Sigmoid colon (tissue), 7 donors: ENCODE measurements around the gene SSR3. TPM values are rescaled to one million over a fixed set of nuclear protein-coding genes. Genes with fewer than 3 reads are reported as not detected.
A peak's percentile ranks its signal among the peaks of the same experiment; 100 is the strongest.

Source experiments
- DNase-seq: peaks from one replicate; pipeline ENCODE4 v3.0.0-alpha.2; 2019
- H3K27ac ChIP-seq, 4 donors: fragments of 200-600 bp; sonication (generic); one replicate each; pipeline ENCODE4 v1.5.1; 2016 to 2019; ENCODE audit warnings: mild to moderate bottlenecking in 1 of 4
- H3K27me3 ChIP-seq, 3 donors: fragments of 200-600 bp; sonication (generic); one replicate each; pipeline ENCODE4 v1.5.1; 2019; ENCODE audit warnings: mild to moderate bottlenecking in 1 of 3
- H3K36me3 ChIP-seq, 4 donors: fragments of 200-600 bp; sonication (generic); one replicate each; pipeline ENCODE4 v1.5.1; 2016 to 2019
- H3K4me1 ChIP-seq, 4 donors: fragments of 200-600 bp; sonication (generic); one replicate each; pipeline ENCODE4 v1.5.1; 2017 to 2019
- H3K4me3 ChIP-seq, 4 donors: fragments of 200-600 bp; sonication (generic); one replicate each; pipeline ENCODE4 v1.5.1; 2017 to 2019; ENCODE audit warnings: mild to moderate bottlenecking in 2 of 4, moderate library complexity in 1 of 4
- H3K9me3 ChIP-seq, 4 donors: fragments of 200-600 bp in 3 of 4; sonication (generic) in 3 of 4; one replicate each; pipeline versions ENCODE4 v1.5.1 to v1.6.1; 2013 to 2019
- CTCF ChIP-seq, 4 experiments: fragments of 450-650 bp in 3 of 4; fragments of 200-600 bp in 1 of 4; IDR thresholded peaks; one replicate each; pipeline ENCODE4 v1.5.1; 2016 to 2019; ENCODE audit warnings: antibody characterized with exemption in 4 of 4, mild to moderate bottlenecking in 3 of 4, moderate library complexity in 2 of 4
- EP300 ChIP-seq, 4 donors: sonication (generic); formaldehyde crosslinking; IDR thresholded peaks; one replicate each; pipeline ENCODE4 v1.6.1; 2017; ENCODE audit warnings: antibody characterized with exemption in 4 of 4
- POLR2A ChIP-seq, 2 donors: fragments of 450-650 bp; IDR thresholded peaks; one replicate each; pipeline ENCODE4 v1.6.1; 2016; ENCODE audit warnings: antibody characterized with exemption in 2 of 2, mild to moderate bottlenecking in 2 of 2, moderate library complexity in 2 of 2
- POLR2AphosphoS5 ChIP-seq, 4 donors: sonication (generic); formaldehyde crosslinking; IDR thresholded peaks; one replicate each; pipeline ENCODE4 v1.6.1; 2017; ENCODE audit warnings: antibody characterized with exemption in 4 of 4
- WGBS, 2 donors: extraction: QIAGEN DNeasy Blood & Tissue Kit; methylation state at CpG; one replicate each; pipeline ENCODE4 v1.1.7; 2013; 5-methylcytosine and 5-hydroxymethylcytosine counted together
- intact Hi-C: fragments of 100-400 bp; cut with DNase I; formaldehyde crosslinking; loops from one replicate; pipeline ENCODE4 v1.15.1; 2023
- polyA plus RNA-seq, 3 donors: library from polyadenylated mRNA; stranded (reverse); fragments of 200-250 nt; gene quantifications; one replicate each; pipeline ENCODE4 v1.2.3, GENCODE V29; 2013
- total RNA-seq, 4 donors: library from RNA; depleted of rRNA; stranded (reverse); fragments of >200 nt; gene quantifications; one replicate each; pipeline ENCODE4 v1.1.0, GENCODE V29; 2016
- donor health status: healthy with polysubstance abuse.
- donor health status: Bipolar disorder and iron deficiency.
- donor health status: healthy.

SSR3 gene
- total and polyA plus RNA-seq, 7 donors = 59.2 to 113 (median 86.7) TPM

GRCh38 chr3:156536524-156537316, 18.2 kb downstream of the SSR3 start:
- H3K36me3 ChIP-seq = peaks cover 0 to 14% (median 1%) of the 10 kb centered on the region in 4 donors
- no peak for DNase-seq
- intact Hi-C loops = loop anchor here (5.0 kb wide), 3 partner anchors 141 to 601 kb away; no protein-coding TSS in a partner anchor
- peaks cover 0 to 95% (median 62%) of the 10 kb centered on the region in 4 donors for H3K4me1 ChIP-seq
- H3K4me3 ChIP-seq = no peak overlapping the region
- TF ChIP-seq EP300 (IDR thresholded peaks at IDR 0.05) (no peak), CTCF (IDR thresholded peaks at IDR 0.05) (no peak), POLR2A (IDR thresholded peaks at IDR 0.05) (no peak), POLR2AphosphoS5 (IDR thresholded peaks at IDR 0.05) (no peak)
- 92 to 93% methylated on average over 6 of the region's 6 CpGs for WGBS, 2 donors
- H3K27ac ChIP-seq = peak overlapping the region; percentile 71 to 93 (median 85)
- no peaks in the 10 kb centered on the region for H3K27me3 ChIP-seq
- H3K9me3 ChIP-seq = no peaks in the 10 kb centered on the region

DNA sequence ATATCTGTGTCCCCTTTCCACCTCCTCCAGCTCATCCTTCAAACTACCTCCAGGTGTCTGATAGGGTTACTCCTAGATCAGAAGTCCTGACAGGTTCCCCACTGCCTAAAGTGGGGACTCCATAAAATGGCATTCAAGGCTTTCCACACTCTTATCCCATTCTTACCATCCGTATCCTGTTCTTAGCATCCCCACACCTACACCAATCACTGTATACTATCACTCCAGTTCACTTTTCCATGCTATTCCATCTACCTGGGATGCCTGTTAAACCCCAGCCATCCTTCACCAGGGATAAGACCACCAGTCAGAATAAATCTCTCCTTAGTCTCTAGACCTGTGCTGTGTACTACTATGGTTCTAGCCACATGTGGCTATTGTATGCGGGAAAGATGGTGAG, 19.1 kb downstream of the SSR3 start:
- no peak overlapping the region for H3K4me3 ChIP-seq
- H3K36me3 ChIP-seq = peaks cover 0 to 8% (median 0%) of the 10 kb centered on the region in 4 donors
- peak overlapping the region; percentile 71 to 93 (median 85) for H3K27ac ChIP-seq
- no peaks in the 10 kb centered on the region for H3K27me3 ChIP-seq
- intact Hi-C loops = loop anchor here (5.0 kb wide), 3 partner anchors 142 to 602 kb away; no protein-coding TSS in a partner anchor
- DNase-seq = no peak
- TF ChIP-seq POLR2A (IDR thresholded peaks at IDR 0.05) = no peak
- peaks cover 0 to 88% (median 61%) of the 10 kb centered on the region in 4 donors for H3K4me1 ChIP-seq
- 95 to 97% methylated on average over 2 of the region's 2 CpGs for WGBS, 2 donors
- no peaks in the 10 kb centered on the region for H3K9me3 ChIP-seq

GRCh38 chr3:156535162-156535627, 19.7 kb downstream of the SSR3 start:
- Histone ChIP-seq H3K36me3 (peaks cover 0 to 8% (median 0%) of the 10 kb centered on the region in 4 donors), H3K27ac (peak overlapping the region; percentile 71 to 93 (median 85)), H3K9me3 (no peaks in the 10 kb centered on the region), H3K27me3 (no peaks in the 10 kb centered on the region), H3K4me1 (peaks cover 0 to 85% (median 61%) of the 10 kb centered on the region in 4 donors), H3K4me3 (no peak overlapping the region)
- intact Hi-C loops = loop anchor here (5.0 kb wide), 3 partner anchors 142 to 602 kb away; no protein-coding TSS in a partner anchor
- 9 to 44% methylated on average over 4 of the region's 4 CpGs for WGBS, 2 donors
- DNase-seq = peak; percentile 94
- TF ChIP-seq POLR2A (IDR thresholded peaks at IDR 0.05) (no peak), POLR2AphosphoS5 (IDR thresholded peaks at IDR 0.05) (peak; percentile 43 to 87 (median 77)), EP300 (IDR thresholded peaks at IDR 0.05) (peak in 3 of 4 donors; percentile 42 to 77 (median 61)), CTCF (IDR thresholded peaks at IDR 0.05) (no peak)

DNA sequence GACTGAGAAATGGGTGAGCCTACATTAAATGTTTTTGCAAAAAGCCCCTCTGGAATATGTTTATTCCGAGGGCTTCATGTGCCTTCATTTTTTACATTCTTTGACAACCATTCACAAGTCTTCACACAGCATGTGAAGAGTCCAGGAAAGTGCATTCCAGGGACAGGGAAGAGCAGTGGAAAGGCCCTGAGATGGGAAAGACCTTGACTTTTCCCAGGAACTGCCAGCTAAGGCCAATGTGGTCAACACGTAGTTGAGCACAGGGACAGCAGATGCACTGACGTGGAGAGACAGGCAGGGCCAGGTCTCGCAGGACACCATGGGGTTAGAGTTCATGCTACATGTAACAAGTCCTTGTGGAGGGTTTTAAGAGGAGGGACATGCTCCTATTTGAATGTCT, 21.7 kb downstream of the SSR3 start:
- Histone ChIP-seq H3K27ac (peak overlapping the region; percentile 71 to 93 (median 85)), H3K4me3 (no peak overlapping the region), H3K36me3 (no peaks in the 10 kb centered on the region), H3K9me3 (no peaks in the 10 kb centered on the region), H3K4me1 (peaks cover 0 to 67% (median 51%) of the 10 kb centered on the region in 4 donors), H3K27me3 (no peaks in the 10 kb centered on the region)
- no peak for TF ChIP-seq EP300 (IDR thresholded peaks at IDR 0.05)
- TF ChIP-seq POLR2AphosphoS5 (IDR thresholded peaks at IDR 0.05) = no peak
- TF ChIP-seq CTCF (IDR thresholded peaks at IDR 0.05) = no peak
- TF ChIP-seq POLR2A (IDR thresholded peaks at IDR 0.05) = no peak
- DNase-seq = no peak
- WGBS, 2 donors = 88 to 91% methylated on average over 4 of the region's 4 CpGs
- intact Hi-C loops = no loop called here

GRCh38 chr3:156532730-156533129, 22.2 kb downstream of the SSR3 start:
- Histone ChIP-seq H3K27ac (peak overlapping the region; percentile 71 to 93 (median 85)), H3K9me3 (no peaks in the 10 kb centered on the region), H3K27me3 (no peaks in the 10 kb centered on the region), H3K36me3 (no peaks in the 10 kb centered on the region), H3K4me3 (no peak overlapping the region), H3K4me1 (peaks cover 0 to 62% (median 49%) of the 10 kb centered on the region in 4 donors)
- DNase-seq = no peak
- 58 to 59% methylated on average over 3 of the region's 3 CpGs for WGBS, 2 donors
- TF ChIP-seq EP300 (IDR thresholded peaks at IDR 0.05) (peak in 2 of 4 donors; percentile 6 to 76), POLR2AphosphoS5 (IDR thresholded peaks at IDR 0.05) (peak in 3 of 4 donors; percentile 51 to 79 (median 54)), CTCF (IDR thresholded peaks at IDR 0.05) (no peak)
- intact Hi-C loops = no loop called here
